Left lung (tissue), 10 donors: ENCODE measurements around the gene BOD1L1. TPM values are rescaled to one million over a fixed set of nuclear protein-coding genes. Genes with fewer than 3 reads are reported as not detected.

Experiments
- ATAC-seq: fragments of 200-7000 bp; cut with Tn5 transposase; one replicate; pipeline ENCODE4 v1.9.1; 2020; ENCODE audit warnings: moderate library complexity
- DNase-seq, 4 donors: peaks; one replicate each; pipeline ENCODE4 v3.0.0-alpha.2; 2013 to 2020
- H3K27ac ChIP-seq, 2 donors: fragments of 200-600 bp; sonication (generic) in 1 of 2; one replicate each; pipeline versions ENCODE4 v1.5.0 to v1.8.0; 2020 to 2021
- H3K27me3 ChIP-seq, 2 donors: fragments of 200-600 bp; sonication (generic) in 1 of 2; one replicate each; pipeline versions ENCODE4 v1.5.0 to v1.8.0; 2020 to 2021
- H3K36me3 ChIP-seq, 2 donors: fragments of 200-600 bp; sonication (generic) in 1 of 2; one replicate each; pipeline versions ENCODE4 v1.5.0 to v1.8.0; 2020 to 2021
- H3K4me1 ChIP-seq, 2 donors: fragments of 200-600 bp; one replicate each; pipeline ENCODE4 v1.8.0; 2021
- H3K4me3 ChIP-seq, 2 donors: fragments of 200-600 bp; sonication (generic) in 1 of 2; one replicate each; pipeline versions ENCODE4 v1.5.0 to v1.8.0; 2020 to 2021; ENCODE audit warnings: mild to moderate bottlenecking in 1 of 2
- H3K9me3 ChIP-seq, 2 donors: fragments of 200-600 bp; sonication (generic) in 1 of 2; one replicate each; pipeline versions ENCODE4 v1.5.0 to v1.8.0; 2020 to 2021
- CTCF ChIP-seq, 2 donors: fragments of 200-600 bp; sonication (generic) in 1 of 2; IDR thresholded peaks; one replicate each; pipeline versions ENCODE4 v1.5.0 to v1.8.0; 2021; ENCODE audit warnings: antibody characterized with exemption in 2 of 2
- intact Hi-C, 2 donors: fragments of 100-400 bp; cut with DNase I; formaldehyde crosslinking; loops; one replicate each; pipeline versions ENCODE4 v1.11.2 to v1.14.2; 2022
- polyA plus RNA-seq, 6 donors: library from polyadenylated mRNA; unstranded; fragments of 120-200 nt; gene quantifications; one replicate each; pipeline ENCODE4 v1.2.1, GENCODE V29; 2013; ENCODE audit not compliant: insufficient read length in 6 of 6
- total RNA-seq, 2 donors: library from RNA; stranded (reverse); fragmentation: NEBNext Ultra II Directional; extraction: Animal tissue kit (Norgen Biotek cat#: 25700); gene quantifications; one replicate each; pipeline ENCODE4 v1.2.1, GENCODE V29; 2021
- donor health status: DM: no; HTN: yes; CAD: no.
- donor health status: DM: no; HTN: no; CAD: no.

The BOD1L1 gene
- total and polyA plus RNA-seq, 8 donors = 25.9 to 78.0 (median 60.5) TPM

GRCh38 chr4:13546941-13547484 is 80.5 kb downstream of the BOD1L1 start:
- peak overlapping the region in 1 of 2 donors; percentile 31 for H3K4me3 ChIP-seq
- no peak overlapping the region for H3K27ac ChIP-seq
- TF ChIP-seq CTCF (IDR thresholded peaks at IDR 0.05) = no peak
- H3K27me3 ChIP-seq = peaks cover 91 to 100% of the 10 kb centered on the region in 2 donors
- peaks cover 8 to 43% of the 10 kb centered on the region in 2 donors for H3K4me1 ChIP-seq
- DNase-seq = peak in 1 of 4 donors; percentile 80
- no peak for ATAC-seq
- H3K9me3 ChIP-seq = no peaks in the 10 kb centered on the region
- no peaks in the 10 kb centered on the region for H3K36me3 ChIP-seq
- intact Hi-C loops = no loop called here

GRCh38 chr4:13546142-13546940 is 81.2 kb downstream of the BOD1L1 start:
- Histone ChIP-seq H3K27ac (no peak overlapping the region), H3K36me3 (no peaks in the 10 kb centered on the region), H3K4me3 (no peak overlapping the region), H3K27me3 (peaks cover 96 to 100% of the 10 kb centered on the region in 2 donors), H3K9me3 (no peaks in the 10 kb centered on the region), H3K4me1 (peaks cover 8 to 48% of the 10 kb centered on the region in 2 donors)
- no peak for ATAC-seq
- no peak for TF ChIP-seq CTCF (IDR thresholded peaks at IDR 0.05)
- intact Hi-C loops = no loop called here
- DNase-seq = no peak

- no peaks in the 10 kb centered on the region for H3K36me3 ChIP-seq
- ATAC-seq (no peak), DNase-seq (no peak)
- peaks cover 98 to 100% of the 10 kb centered on the region in 2 donors for H3K27me3 ChIP-seq
- peak overlapping the region in 1 of 2 donors; percentile 51 for H3K4me3 ChIP-seq
- no peaks in the 10 kb centered on the region for H3K9me3 ChIP-seq
- no peak for TF ChIP-seq CTCF (IDR thresholded peaks at IDR 0.05)
- H3K4me1 ChIP-seq = peaks cover 8 to 48% of the 10 kb centered on the region in 2 donors
- H3K27ac ChIP-seq = no peak overlapping the region
- intact Hi-C loops = no loop called here
Measured at GRCh38 chr4:13545394-13545808, 82.1 kb downstream of the BOD1L1 start.

GRCh38 chr4:13544606-13545393 is 82.7 kb downstream of the BOD1L1 start:
- H3K36me3 ChIP-seq = no peaks in the 10 kb centered on the region
- peak overlapping the region; percentile 51 to 52 for H3K4me3 ChIP-seq
- no peak for TF ChIP-seq CTCF (IDR thresholded peaks at IDR 0.05)
- DNase-seq = peak; percentile 71 to 86 (median 78)
- intact Hi-C loops = loop anchor here in 1 of 2 donors (5.0 kb wide), 1 partner anchor 692 kb away; no protein-coding TSS in a partner anchor
- H3K9me3 ChIP-seq = no peaks in the 10 kb centered on the region
- H3K27me3 ChIP-seq = peaks cover 100% of the 10 kb centered on the region in 2 donors
- H3K27ac ChIP-seq = no peak overlapping the region
- ATAC-seq = peak; percentile 85
- peaks cover 8 to 48% of the 10 kb centered on the region in 2 donors for H3K4me1 ChIP-seq
